OCI-LY3 (cell line): ENCODE results near the gene UNC13D.
A peak's percentile ranks its signal among the peaks of the same experiment; 100 is the strongest.

Experiments used
- H2AFZ ChIP-seq: fragments of 200-600, 300-600 bp; shearing (Covaris generic); 2 replicates; pipeline ENCODE4 v1.6.0; 2014; ENCODE audit warnings: antibody characterized with exemption, low read depth, low read length
- H3K27ac ChIP-seq: fragments of 200-600, 300-600 bp; sonication (generic); 2 replicates; pipeline ENCODE4 v1.5.1; 2014; ENCODE audit warnings: mild to moderate bottlenecking, low read length, moderate library complexity, mixed read lengths
- H3K27me3 ChIP-seq: fragments of 200-600, 300-600 bp; sonication (generic); 2 replicates; pipeline ENCODE4 v1.6.1; 2014; ENCODE audit warnings: low read depth, low read length, mixed read lengths
- H3K36me3 ChIP-seq: fragments of 200-600, 300-600 bp; sonication (generic); replicated peaks from 2 replicates; pipeline ENCODE3; 2014; ENCODE audit warnings: low read depth, low read length, mixed read lengths
- H3K4me1 ChIP-seq: fragments of 300-600, 200-600 bp; sonication (generic); 2 replicates; pipeline ENCODE4 v1.6.1; 2014; ENCODE audit warnings: low read length, mixed read lengths
- H3K4me2 ChIP-seq: fragments of 200-600, 300-600 bp; sonication (generic); 2 replicates; pipeline ENCODE4 v1.6.1; 2014; ENCODE audit warnings: low read length, mixed read lengths
- H3K4me3 ChIP-seq: fragments of 300-600, 200-600 bp; sonication (generic); 2 replicates; pipeline ENCODE4 v1.5.1; 2014; ENCODE audit warnings: antibody characterized with exemption, mild to moderate bottlenecking, low read length, moderate library complexity
- H3K79me2 ChIP-seq: fragments of 300-600, 200-600 bp; shearing (Covaris generic); 2 replicates; pipeline ENCODE4 v1.6.1; 2014; ENCODE audit warnings: mild to moderate bottlenecking, low read length, mixed read lengths
- H3K9ac ChIP-seq: fragments of 300-600, 200-600 bp; shearing (Covaris generic); 2 replicates; pipeline ENCODE4 v1.6.0; 2014; ENCODE audit warnings: mild to moderate bottlenecking, low read length, moderate library complexity
- H3K9me3 ChIP-seq: fragments of 200-600, 300-600 bp; shearing (Covaris generic); 2 replicates; pipeline ENCODE4 v1.6.1; 2014; ENCODE audit warnings: low read length, mixed read lengths; ENCODE audit not compliant: insufficient read depth
- H4K20me1 ChIP-seq: fragments of 200-600, 300-600 bp; sonication (generic); 2 replicates; pipeline ENCODE4 v1.6.1; 2016; ENCODE audit warnings: low read length, mixed read lengths; ENCODE audit not compliant: insufficient read depth
- CTCF ChIP-seq: fragments of 200-600, 300-600 bp; sonication (generic); IDR thresholded peaks from 2 replicates; pipeline ENCODE4 v1.5.1; 2014; ENCODE audit warnings: antibody characterized with exemption, low read length, low read depth
- EZH2phosphoT487 ChIP-seq: fragments of 200-600 bp; shearing (Covaris generic); IDR thresholded peaks from 2 replicates; pipeline ENCODE4 v1.6.1; 2018; ENCODE audit warnings: antibody characterized with exemption, mixed run types, low read depth

Gene UNC13D

GRCh38 chr17:75877752-75878173, 33.6 kb upstream of the UNC13D start:
- H3K36me3 ChIP-seq, result no peaks in the 10 kb centered on the region
- peaks cover 16% of the 10 kb centered on the region for H3K27me3 ChIP-seq
- H2AFZ ChIP-seq, result peak overlapping the region; percentile 84
- peak overlapping the region; percentile 87 for H3K9ac ChIP-seq
- peaks cover 20% of the 10 kb centered on the region for H3K4me1 ChIP-seq
- H3K4me3 ChIP-seq, result peak overlapping the region; percentile 92
- H3K79me2 ChIP-seq, result no peaks in the 10 kb centered on the region
- H3K27ac ChIP-seq, result peak overlapping the region; percentile 67
- H4K20me1 ChIP-seq, result no peaks in the 10 kb centered on the region
- TF ChIP-seq EZH2phosphoT487 (no peak), CTCF (peak; percentile 33; the same call in 1 of the 2 replicates)
- H3K4me2 ChIP-seq, result peak overlapping the region; percentile 88
- H3K9me3 ChIP-seq, result no peaks in the 10 kb centered on the region

GRCh38 chr17:75876938-75877751, 32.9 kb upstream of the UNC13D start:
- Histone ChIP-seq H3K27me3 (peaks cover 16% of the 10 kb centered on the region), H3K36me3 (no peaks in the 10 kb centered on the region), H3K79me2 (no peaks in the 10 kb centered on the region), H2AFZ (peak overlapping the region; percentile 88), H3K4me3 (peak overlapping the region; percentile 92), H3K27ac (peak overlapping the region; percentile 67), H4K20me1 (no peaks in the 10 kb centered on the region), H3K9me3 (no peaks in the 10 kb centered on the region), H3K4me2 (peak overlapping the region; percentile 88), H3K4me1 (peaks cover 20% of the 10 kb centered on the region), H3K9ac (peak overlapping the region; percentile 87)
- no peak for TF ChIP-seq CTCF
- no peak for TF ChIP-seq EZH2phosphoT487

GRCh38 chr17:75876190-75876937, 32.2 kb upstream of the UNC13D start:
- H3K36me3 ChIP-seq, result no peaks in the 10 kb centered on the region
- no peaks in the 10 kb centered on the region for H3K79me2 ChIP-seq
- peaks cover 10% of the 10 kb centered on the region for H3K27me3 ChIP-seq
- peak overlapping the region; percentile 88 for H2AFZ ChIP-seq
- H4K20me1 ChIP-seq, result no peaks in the 10 kb centered on the region
- H3K9me3 ChIP-seq, result no peaks in the 10 kb centered on the region
- TF ChIP-seq EZH2phosphoT487, result no peak
- peak; percentile 32 for TF ChIP-seq CTCF
- peak overlapping the region; percentile 67 for H3K27ac ChIP-seq
- peak overlapping the region; percentile 88 for H3K4me2 ChIP-seq
- peaks cover 20% of the 10 kb centered on the region for H3K4me1 ChIP-seq
- H3K9ac ChIP-seq, result peak overlapping the region; percentile 87
- peak overlapping the region; percentile 92 for H3K4me3 ChIP-seq

- peak overlapping the region; percentile 67 for H3K27ac ChIP-seq
- H3K9ac ChIP-seq, result peak overlapping the region; percentile 87
- H3K9me3 ChIP-seq, result no peaks in the 10 kb centered on the region
- H3K4me2 ChIP-seq, result peak overlapping the region; percentile 88
- no peaks in the 10 kb centered on the region for H3K79me2 ChIP-seq
- no peak for TF ChIP-seq CTCF
- TF ChIP-seq EZH2phosphoT487, result no peak
- H2AFZ ChIP-seq, result peak overlapping the region; percentile 88
- peaks cover 7% of the 10 kb centered on the region for H3K27me3 ChIP-seq
- H3K4me1 ChIP-seq, result peaks cover 20% of the 10 kb centered on the region
- H3K4me3 ChIP-seq, result peak overlapping the region; percentile 92
- no peaks in the 10 kb centered on the region for H4K20me1 ChIP-seq
- no peaks in the 10 kb centered on the region for H3K36me3 ChIP-seq
These were observed 31.7 kb upstream of the UNC13D start for GRCh38 chr17:75875940-75876189.
